ENCODE results near the gene ROCK1. TPM values are rescaled to one million over a fixed set of nuclear protein-coding genes. Genes with fewer than 3 reads are reported as not detected.

ROCK1 gene
- total RNA-seq, 1 donor from 2014 or later, result 67.0 TPM

GRCh38 chr18:21084511-21085078, 27.0 kb downstream of the ROCK1 start:
- no peak for DNase-seq
- no peaks in the 10 kb centered on the region for H3K27me3 ChIP-seq
- no peak for ATAC-seq
- no peaks in the 10 kb centered on the region for H3K9me3 ChIP-seq
- H3K27ac ChIP-seq, result no peak overlapping the region
- intact Hi-C loops (cut with DNase I), result no loop called here
- peaks cover 3% of the 10 kb centered on the region for H3K4me1 ChIP-seq
- TF ChIP-seq CTCF (IDR thresholded peaks at IDR 0.05), result no peak
- H3K36me3 ChIP-seq, result no peaks in the 10 kb centered on the region
- H3K4me3 ChIP-seq, result no peak overlapping the region

GRCh38 chr18:21083017-21083416, 28.6 kb downstream of the ROCK1 start:
- no peaks in the 10 kb centered on the region for H3K36me3 ChIP-seq
- ATAC-seq, result no peak
- intact Hi-C loops (cut with DNase I), result no loop called here
- TF ChIP-seq CTCF (IDR thresholded peaks at IDR 0.05), result no peak
- no peak for DNase-seq
- no peaks in the 10 kb centered on the region for H3K9me3 ChIP-seq
- no peaks in the 10 kb centered on the region for H3K27me3 ChIP-seq
- peaks cover 9% of the 10 kb centered on the region for H3K4me1 ChIP-seq
- no peak overlapping the region for H3K4me3 ChIP-seq
- H3K27ac ChIP-seq, result no peak overlapping the region

- ATAC-seq, result no peak
- intact Hi-C loops (cut with DNase I), result no loop called here
These were observed 30.2 kb downstream of the ROCK1 start for GRCh38 chr18:21081426-21081825.

GRCh38 chr18:21080576-21080975, 31.0 kb downstream of the ROCK1 start:
- intact Hi-C loops (cut with DNase I), result no loop called here
- no peak for TF ChIP-seq CTCF (IDR thresholded peaks at IDR 0.05)
- DNase-seq (no peak), ATAC-seq (no peak)
- peaks cover 13% of the 10 kb centered on the region for H3K4me1 ChIP-seq
- H3K36me3 ChIP-seq, result no peaks in the 10 kb centered on the region
- no peaks in the 10 kb centered on the region for H3K9me3 ChIP-seq
- H3K27ac ChIP-seq, result no peak overlapping the region
- no peak overlapping the region for H3K4me3 ChIP-seq
- H3K27me3 ChIP-seq, result no peaks in the 10 kb centered on the region

More at GRCh38 chr18:21081426-21081825, 30.2 kb downstream of the ROCK1 start:
- Histone ChIP-seq H3K9me3 (no peaks in the 10 kb centered on the region), H3K36me3 (no peaks in the 10 kb centered on the region), H3K27me3 (no peaks in the 10 kb centered on the region), H3K4me3 (no peak overlapping the region), H3K4me1 (peaks cover 9% of the 10 kb centered on the region), H3K27ac (no peak overlapping the region)
- no peak for DNase-seq
- no peak for TF ChIP-seq CTCF (IDR thresholded peaks at IDR 0.05)

- peak overlapping the region; percentile 33 for H3K27ac ChIP-seq
- intact Hi-C loops (cut with DNase I), result no loop called here
- H3K27me3 ChIP-seq, result no peaks in the 10 kb centered on the region
- ATAC-seq (peak; percentile 66), DNase-seq (no peak)
- H3K4me1 ChIP-seq, result peaks cover 42% of the 10 kb centered on the region
- TF ChIP-seq CTCF (IDR thresholded peaks at IDR 0.05), result no peak
- no peaks in the 10 kb centered on the region for H3K9me3 ChIP-seq
- H3K4me3 ChIP-seq, result no peak overlapping the region
- no peaks in the 10 kb centered on the region for H3K36me3 ChIP-seq
These were observed 37.0 kb downstream of the ROCK1 start for GRCh38 chr18:21074336-21075323.

Data from upper lobe of right lung (tissue), 1 donor.